Measurements from ENCODE around the gene OLR1.
"Not testable (repeated sequence)": the region's sequence is repeated elsewhere in the genome, so short reads cannot be mapped to it uniquely, and the experiment has no call there.

Gene OLR1

GRCh38 chr12:10171973-10172728 lies at the start of gene OLR1:
Gene OLR1 (minus strand): TSS chr12:10172132. CDS start chr12:10172077, 55 bp downstream.
- no peak within 1 kb of the TSS for H3K27ac Mint-ChIP-seq
- no peak within 1 kb of the TSS for H3K4me3 Mint-ChIP-seq
- ATAC-seq (replicated peaks) (no peak), DNase-seq (no peak)
- peaks cover 12 to 27% of the 10 kb centered on the region in 2 donors for H3K27me3 Mint-ChIP-seq
- peaks cover 0 to 1% of the 10 kb centered on the region in 2 donors for H3K4me1 Mint-ChIP-seq
- H3K36me3 Mint-ChIP-seq, result no peaks in the 10 kb centered on the region
- no peaks in the 10 kb centered on the region for H3K9me3 Mint-ChIP-seq

- DNase-seq, result no peak
- Mint-ChIP-seq H3K27me3 (peaks cover 0 to under 1% of the 10 kb centered on the region in 2 donors), H3K27ac (no peak overlapping the region), H3K4me1 (no peaks in the 10 kb centered on the region), H3K4me3 (no peak overlapping the region), H3K9me3 (no peaks in the 10 kb centered on the region), H3K36me3 (peaks cover 12 to 16% of the 10 kb centered on the region in 2 donors)
- no peak for ATAC-seq (replicated peaks)
These were observed 48.6 kb upstream of the OLR1 start for GRCh38 chr12:10220398-10221077.

- Mint-ChIP-seq H3K9me3 (no peaks in the 10 kb centered on the region), H3K27me3 (peaks cover 8 to 10% of the 10 kb centered on the region in 2 donors), H3K27ac (no peak overlapping the region), H3K36me3 (peaks cover 9 to 11% of the 10 kb centered on the region in 2 donors), H3K4me3 (no peak overlapping the region), H3K4me1 (peaks cover 5 to 13% of the 10 kb centered on the region in 2 donors)
- no peak for ATAC-seq (replicated peaks)
- no peak for DNase-seq
These were observed 46.1 kb upstream of the OLR1 start for GRCh38 chr12:10218021-10218420.

- ATAC-seq (replicated peaks); H3K27ac Mint-ChIP-seq; H3K9me3 Mint-ChIP-seq; H3K4me3 Mint-ChIP-seq; DNase-seq; H3K36me3 Mint-ChIP-seq: not testable (repeated sequence)
- H3K4me1 Mint-ChIP-seq, result peaks cover 8 to 28% of the 10 kb centered on the region in 2 donors
- peaks cover 10 to 15% of the 10 kb centered on the region in 2 donors for H3K27me3 Mint-ChIP-seq
These were observed 44.0 kb upstream of the OLR1 start for GRCh38 chr12:10215946-10216345.

- peaks cover 10 to 15% of the 10 kb centered on the region in 2 donors for H3K27me3 Mint-ChIP-seq
- H3K4me3 Mint-ChIP-seq, result no peak overlapping the region
- peaks cover 0 to 2% of the 10 kb centered on the region in 2 donors for H3K36me3 Mint-ChIP-seq
- ATAC-seq (replicated peaks), result no peak
- H3K27ac Mint-ChIP-seq, result no peak overlapping the region
- DNase-seq, result no peak
- no peaks in the 10 kb centered on the region for H3K9me3 Mint-ChIP-seq
- peaks cover 8 to 28% of the 10 kb centered on the region in 2 donors for H3K4me1 Mint-ChIP-seq
These were observed 43.5 kb upstream of the OLR1 start for GRCh38 chr12:10215436-10215835.

- no peak for DNase-seq
- no peak overlapping the region for H3K27ac Mint-ChIP-seq
- no peak for ATAC-seq (replicated peaks)
- H3K9me3 Mint-ChIP-seq, result no peaks in the 10 kb centered on the region
- no peak overlapping the region for H3K4me3 Mint-ChIP-seq
- H3K4me1 Mint-ChIP-seq, result peaks cover 8 to 28% of the 10 kb centered on the region in 2 donors
- H3K27me3 Mint-ChIP-seq, result peaks cover 10 to 15% of the 10 kb centered on the region in 2 donors
- no peaks in the 10 kb centered on the region for H3K36me3 Mint-ChIP-seq
These were observed 42.9 kb upstream of the OLR1 start for GRCh38 chr12:10214895-10215267.

- Mint-ChIP-seq H3K4me3 (peak overlapping the region; percentile 94 to 96), H3K36me3 (no peaks in the 10 kb centered on the region), H3K4me1 (peaks cover 8 to 28% of the 10 kb centered on the region in 2 donors), H3K27me3 (peaks cover 10 to 15% of the 10 kb centered on the region in 2 donors), H3K9me3 (no peaks in the 10 kb centered on the region), H3K27ac (no peak overlapping the region)
- DNase-seq (no peak), ATAC-seq (replicated peaks) (no peak)
These were observed 42.4 kb upstream of the OLR1 start for GRCh38 chr12:10214136-10214894.

- H3K4me1 Mint-ChIP-seq, result peaks cover 8 to 28% of the 10 kb centered on the region in 2 donors
- no peaks in the 10 kb centered on the region for H3K9me3 Mint-ChIP-seq
- peak; percentile 46 for DNase-seq
These were observed 41.5 kb upstream of the OLR1 start for GRCh38 chr12:10213168-10214135.

GRCh38 chr12:10212739-10213131 lies 40.8 kb upstream of the OLR1 start, which contains the start of gene GABARAPL1:
Gene GABARAPL1 (plus strand): TSS chr12:10212877. CDS start chr12:10213130, 253 bp downstream.
- H3K4me1 Mint-ChIP-seq, result peaks cover 8 to 28% of the 10 kb centered on the region in 2 donors
- H3K4me3 Mint-ChIP-seq, result peak within 1 kb of the TSS; percentile 94 to 96
- no peaks in the 10 kb centered on the region for H3K9me3 Mint-ChIP-seq
- ATAC-seq (replicated peaks), result peak; percentile 79 to 83
- peaks cover 10 to 15% of the 10 kb centered on the region in 2 donors for H3K27me3 Mint-ChIP-seq
- DNase-seq, result peak; percentile 42
- no peaks in the 10 kb centered on the region for H3K36me3 Mint-ChIP-seq
- peak within 1 kb of the TSS; percentile 94 for H3K27ac Mint-ChIP-seq

More at GRCh38 chr12:10213168-10214135, 41.5 kb upstream of the OLR1 start:
- peaks cover 10 to 15% of the 10 kb centered on the region in 2 donors for H3K27me3 Mint-ChIP-seq
- no peaks in the 10 kb centered on the region for H3K36me3 Mint-ChIP-seq
- peak overlapping the region; percentile 89 for H3K27ac Mint-ChIP-seq
- peak overlapping the region; percentile 94 to 96 for H3K4me3 Mint-ChIP-seq
- ATAC-seq (replicated peaks), result peak; percentile 73 to 78

- Mint-ChIP-seq H3K36me3 (no peaks in the 10 kb centered on the region), H3K27me3 (peaks cover 10 to 15% of the 10 kb centered on the region in 2 donors), H3K27ac (peak overlapping the region; percentile 94), H3K4me3 (peak overlapping the region; percentile 94 to 96), H3K4me1 (peaks cover 8 to 28% of the 10 kb centered on the region in 2 donors), H3K9me3 (no peaks in the 10 kb centered on the region)
- DNase-seq (peak; percentile 55), ATAC-seq (replicated peaks) (peak; percentile 77 to 78)
These were observed 40.2 kb upstream of the OLR1 start for GRCh38 chr12:10211940-10212738.

- H3K27ac Mint-ChIP-seq, result no peak overlapping the region
These were observed 39.4 kb upstream of the OLR1 start for GRCh38 chr12:10211101-10211939.

GRCh38 chr12:10210225-10210624 lies 38.3 kb upstream of the OLR1 start:
- no peak overlapping the region for H3K4me3 Mint-ChIP-seq
- no peak for DNase-seq
- no peaks in the 10 kb centered on the region for H3K36me3 Mint-ChIP-seq
- H3K27me3 Mint-ChIP-seq, result peaks cover 7 to 15% of the 10 kb centered on the region in 2 donors
- H3K9me3 Mint-ChIP-seq, result no peaks in the 10 kb centered on the region
- peaks cover 8 to 28% of the 10 kb centered on the region in 2 donors for H3K4me1 Mint-ChIP-seq
- no peak overlapping the region for H3K27ac Mint-ChIP-seq
- no peak for ATAC-seq (replicated peaks)

More at GRCh38 chr12:10211101-10211939, 39.4 kb upstream of the OLR1 start:
- Mint-ChIP-seq H3K4me1 (peaks cover 8 to 28% of the 10 kb centered on the region in 2 donors), H3K9me3 (no peaks in the 10 kb centered on the region), H3K27me3 (peaks cover 10 to 15% of the 10 kb centered on the region in 2 donors), H3K36me3 (no peaks in the 10 kb centered on the region), H3K4me3 (no peak overlapping the region)
- ATAC-seq (replicated peaks) (no peak), DNase-seq (no peak)
